ENCODE results near the gene RDH13.

The RDH13 gene

GRCh38 chr19:55091126-55091910 lies 28.4 kb upstream of the RDH13 start:
- no peak for DNase-seq

DNA sequence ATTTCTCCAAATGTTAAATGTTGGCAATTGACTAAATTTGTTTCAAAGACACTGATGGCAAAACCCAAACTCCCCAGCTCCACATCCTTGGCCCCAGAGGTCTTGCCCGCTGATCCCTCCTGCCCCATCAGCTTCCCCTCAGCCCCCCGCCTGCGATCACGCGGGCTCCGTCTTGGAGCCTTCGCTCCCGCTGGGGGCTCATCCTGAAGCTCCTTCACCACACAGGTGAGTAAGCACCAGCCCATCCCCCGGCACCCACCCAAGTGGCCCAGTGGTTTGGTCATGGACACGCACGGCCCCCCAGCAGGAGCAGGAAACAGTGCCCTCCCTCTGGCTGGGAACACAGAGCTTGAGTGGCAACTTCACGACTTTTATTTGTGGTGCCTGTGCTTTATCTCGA lies 27.6 kb upstream of the RDH13 start:
- DNase-seq, result no peak

DNA sequence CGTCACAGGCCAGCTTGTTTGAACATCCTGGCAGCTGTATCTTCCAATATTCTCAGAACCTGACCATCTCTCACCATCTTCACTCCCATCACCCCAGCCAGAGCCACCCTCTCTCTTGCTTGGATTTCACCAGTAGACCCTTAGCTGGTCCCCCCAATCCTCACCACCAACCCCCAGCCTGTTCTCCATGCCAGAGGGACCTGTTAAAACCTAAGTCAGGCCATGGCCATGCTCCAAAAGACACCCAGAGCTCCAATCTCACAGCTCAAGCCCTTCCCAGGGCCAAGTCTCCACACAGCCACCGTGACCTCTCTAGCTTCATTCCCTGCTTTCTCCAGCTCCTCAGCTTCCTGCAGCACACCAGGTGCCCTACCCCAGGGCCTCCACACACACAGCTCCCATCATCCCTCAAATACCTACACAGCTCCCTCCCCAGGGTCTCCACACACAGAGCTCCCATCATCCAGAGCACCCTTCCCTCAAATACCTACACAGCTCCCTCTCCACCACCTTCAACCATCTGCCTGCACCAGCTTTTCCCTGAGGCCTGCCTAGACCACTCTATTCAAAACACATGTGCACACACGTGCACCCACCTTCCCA lies 26.5 kb upstream of the RDH13 start:
- no peak for DNase-seq

GRCh38 chr19:55088543-55089341 lies 25.8 kb upstream of the RDH13 start:
- DNase-seq, result peak; percentile 61 to 83

GRCh38 chr19:55088021-55088451 lies 25.1 kb upstream of the RDH13 start:
- DNase-seq, result no peak

DNA sequence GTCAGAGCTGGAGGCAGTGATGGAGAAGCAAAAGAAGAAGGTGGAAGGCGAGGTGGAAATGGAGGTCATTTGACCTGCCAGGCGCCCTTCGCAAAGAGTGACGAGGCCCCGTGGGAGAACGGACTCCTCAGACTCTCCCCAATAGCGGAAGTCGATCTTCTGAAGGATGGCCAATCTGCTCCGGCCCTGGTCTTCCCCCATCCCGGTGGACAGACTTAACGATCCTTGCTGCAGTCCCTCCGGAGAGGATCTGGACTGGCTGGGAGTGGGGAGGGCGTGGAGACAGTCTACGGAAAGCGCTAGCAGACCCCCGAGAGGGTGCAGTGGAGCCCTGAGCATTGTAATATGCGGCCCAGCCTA lies 24.6 kb upstream of the RDH13 start:
- no peak for DNase-seq

GRCh38 chr19:55086730-55087541 lies 24.0 kb upstream of the RDH13 start:
- peak in 1 of 2 donors; percentile 47 for DNase-seq

GRCh38 chr19:55085923-55086715 lies 23.2 kb upstream of the RDH13 start:
- DNase-seq, result no peak

DNA sequence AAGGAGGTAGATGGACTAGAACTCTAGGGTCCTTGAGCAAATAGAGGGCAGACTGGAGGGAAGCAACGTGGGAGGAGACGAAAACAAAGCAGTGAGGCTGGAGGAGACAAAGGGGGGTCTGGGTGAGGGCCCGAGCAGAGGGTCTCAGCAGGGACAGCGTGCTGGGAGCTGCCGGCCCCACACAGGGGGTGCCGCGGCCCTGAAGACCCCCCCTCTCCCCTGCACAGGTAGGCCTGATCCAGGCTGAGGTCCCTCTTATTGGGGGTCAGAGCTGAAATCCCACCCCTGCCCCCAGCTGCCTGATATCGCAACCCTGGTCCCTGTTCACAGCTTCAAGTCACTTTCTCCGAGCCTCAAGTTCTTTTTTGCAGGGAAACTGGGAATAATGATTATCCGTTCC lies 21.5 kb upstream of the RDH13 start:
- DNase-seq, result no peak

DNA sequence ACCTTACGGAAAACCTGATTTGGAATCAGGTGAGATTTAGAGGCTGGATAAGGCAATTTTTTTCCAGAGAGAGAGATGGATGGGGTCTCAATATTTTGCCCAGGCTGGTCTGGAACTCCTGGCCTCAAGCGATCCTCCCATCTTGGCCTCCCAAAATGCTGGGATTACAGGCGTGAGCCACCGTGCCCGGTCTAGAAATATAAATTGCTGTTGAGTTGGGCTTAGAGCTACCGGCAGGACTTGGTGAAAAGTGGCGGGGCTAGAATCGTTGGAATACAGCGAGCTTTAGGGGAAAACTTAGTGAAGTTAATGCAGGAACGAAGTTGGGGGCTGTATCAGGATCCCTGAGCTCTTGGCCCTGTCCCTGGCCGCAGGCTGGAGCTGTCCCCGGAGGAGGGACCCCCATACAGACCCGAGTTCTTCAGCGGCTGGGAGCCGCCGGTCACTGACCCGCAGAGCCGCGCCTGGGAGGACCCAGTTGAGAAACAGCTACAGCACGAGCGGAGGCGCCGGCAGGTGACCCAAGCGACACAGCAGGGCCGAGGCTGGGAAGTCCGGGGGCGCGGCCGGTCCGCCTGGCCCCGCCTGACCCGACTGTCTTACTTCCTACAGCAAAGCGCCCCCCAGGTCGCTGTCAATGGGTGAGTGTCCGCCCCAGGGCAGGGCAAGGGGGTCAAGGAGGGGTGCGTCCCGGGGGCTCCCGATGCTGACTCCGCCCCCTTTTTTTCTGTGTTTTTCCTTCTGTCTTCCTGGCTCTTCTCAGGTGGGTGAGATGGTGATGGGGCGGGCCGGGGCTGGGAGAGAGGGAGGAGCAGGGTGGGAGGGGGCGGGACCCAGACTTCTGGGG lies 20.3 kb upstream of the RDH13 start:
- no peak for DNase-seq

DNA sequence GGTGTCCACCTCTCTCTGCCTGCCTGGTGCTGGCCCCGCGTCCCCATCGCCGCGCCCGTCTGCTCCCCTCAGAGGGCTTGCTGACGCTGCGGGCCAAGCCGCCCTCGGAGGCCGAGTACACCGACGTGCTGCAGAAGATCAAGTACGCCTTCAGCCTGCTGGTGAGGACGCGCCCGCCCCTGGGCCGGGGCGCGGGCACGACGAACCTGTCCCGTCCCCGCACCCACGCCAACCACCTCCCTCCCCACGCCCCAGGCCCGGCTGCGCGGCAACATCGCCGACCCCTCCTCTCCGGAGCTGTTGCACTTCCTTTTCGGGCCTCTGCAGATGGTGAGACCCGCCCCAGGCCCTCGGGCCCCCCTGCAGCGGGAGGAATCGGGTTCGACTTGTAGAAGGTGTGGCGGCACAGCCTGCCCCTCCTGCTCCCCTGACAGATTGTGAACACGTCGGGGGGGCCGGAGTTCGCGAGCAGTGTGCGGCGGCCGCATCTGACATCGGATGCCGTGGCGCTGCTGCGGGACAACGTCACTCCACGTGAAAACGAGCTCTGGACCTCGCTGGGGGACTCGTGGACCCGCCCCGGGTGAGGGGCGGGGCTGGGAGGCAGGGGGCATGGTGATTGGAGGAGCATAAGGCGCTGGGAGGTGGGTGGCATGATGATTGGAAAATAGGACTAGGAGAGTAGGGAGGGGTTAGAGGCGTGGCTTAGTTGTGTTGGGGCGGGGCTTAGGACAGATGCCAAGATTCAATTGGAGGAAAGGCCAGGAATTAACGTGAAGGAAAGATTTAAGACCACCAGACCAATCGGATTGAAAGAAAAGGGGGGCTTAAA lies 19.3 kb upstream of the RDH13 start:
- DNase-seq, result peak; percentile 51 to 52

DNA sequence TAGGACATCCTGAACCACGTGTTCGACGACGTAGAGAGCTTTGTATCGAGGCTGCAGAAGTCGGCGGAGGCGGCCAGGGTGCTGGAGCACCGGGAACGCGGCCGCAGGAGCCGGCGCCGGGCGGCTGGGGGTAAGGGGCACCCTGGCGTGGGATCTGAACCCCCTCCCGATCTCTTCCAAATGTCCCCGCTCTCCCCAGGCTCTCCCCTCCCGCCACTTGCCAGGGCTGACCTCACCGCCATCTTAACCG lies 18.7 kb upstream of the RDH13 start:
- DNase-seq, result no peak

- peak; percentile 78 to 81 for DNase-seq
Measured at GRCh38 chr19:55080968-55081769, 18.2 kb upstream of the RDH13 start.

DNA sequence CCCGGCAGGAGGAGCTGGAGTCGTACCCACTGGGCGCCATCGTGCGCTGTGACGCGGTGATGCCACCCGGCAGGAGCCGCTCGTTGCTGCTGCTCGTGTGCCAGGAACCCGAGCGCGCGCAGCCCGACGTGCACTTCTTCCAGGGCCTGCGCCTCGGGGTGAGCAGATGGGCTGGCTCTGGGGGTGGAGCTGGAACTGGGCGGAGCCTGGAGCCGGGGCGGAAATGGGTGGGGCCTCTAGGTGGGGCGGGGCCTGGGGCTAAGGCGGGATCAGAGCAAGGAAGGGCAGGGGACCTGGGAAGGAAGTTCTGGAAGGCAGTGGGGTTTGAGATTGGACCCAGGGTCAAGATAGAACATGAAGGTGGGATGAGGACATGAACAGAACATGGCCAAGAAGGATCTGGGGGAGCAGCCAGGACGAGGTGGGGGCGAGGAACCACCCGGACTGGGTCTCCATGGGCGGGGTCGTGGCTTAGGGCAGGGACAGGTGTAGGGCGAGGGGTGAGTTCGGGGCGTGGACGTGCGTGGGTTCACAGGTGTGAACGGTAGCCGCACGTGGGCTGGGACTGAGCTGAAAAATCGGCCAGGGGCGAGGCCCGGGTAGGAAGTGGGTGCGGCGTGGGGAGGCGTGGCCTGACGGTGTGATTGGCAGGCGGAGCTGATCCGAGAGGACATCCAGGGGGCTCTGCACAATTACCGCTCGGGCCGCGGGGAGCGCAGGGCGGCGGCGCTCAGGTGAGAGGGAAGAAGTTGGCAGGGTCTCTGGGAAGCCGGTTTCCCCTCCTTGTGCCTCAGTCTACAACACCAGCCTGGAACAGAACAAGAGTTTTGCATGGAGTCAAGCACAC lies 17.4 kb upstream of the RDH13 start:
- DNase-seq, result peak; percentile 36 to 40

GRCh38 chr19:55079400-55080038 lies 16.6 kb upstream of the RDH13 start:
- DNase-seq, result no peak

- DNase-seq, result no peak
Measured at GRCh38 chr19:55078996-55079395, 16.0 kb upstream of the RDH13 start.

GRCh38 chr19:55077106-55077505 lies 14.2 kb upstream of the RDH13 start:
- no peak for DNase-seq

GRCh38 chr19:55076321-55076720 lies 13.4 kb upstream of the RDH13 start:
- DNase-seq, result no peak

All from activated CD4-positive, alpha-beta T cell treated with anti-CD3 and anti-CD28 coated beads for 4 hours (primary cell).